ENCODE results near the gene MEGF11. TPM values are rescaled to one million over a fixed set of nuclear protein-coding genes. Genes with fewer than 3 reads are reported as not detected.

MEGF11 gene
- total and polyA plus RNA-seq, 4 donors = 0.16 to 1.5 (median 0.50) TPM

GRCh38 chr15:65909831-65910230 is 343.7 kb downstream of the MEGF11 start:
- Histone ChIP-seq H3K4me3 (no peak overlapping the region), H3K9ac (ENCODE audit: insufficient read depth in 1 of 2, low read length in 2 of 2) (no peak overlapping the region), H3K36me3 (ENCODE audit: control insufficient read depth in 4 of 4, insufficient read depth in 4 of 4, low read length in 4 of 4) (peaks cover 4 to 27% (median 8%) of the 10 kb centered on the region in 4 donors), H3K27ac (ENCODE audit: low read depth in 1 of 2, low read length in 1 of 2) (no peak overlapping the region), H3K4me1 (ENCODE audit: control insufficient read depth in 5 of 5, insufficient read depth in 5 of 5, low read length in 5 of 5) (no peaks in the 10 kb centered on the region), H3K9me3 (ENCODE audit: control insufficient read depth in 4 of 4, insufficient read depth in 3 of 4, low read length in 3 of 4) (peaks cover 0 to 1% (median 0%) of the 10 kb centered on the region in 4 donors), H3K27me3 (ENCODE audit: control insufficient read depth in 3 of 3, insufficient read depth in 3 of 3, low read length in 2 of 3) (no peaks in the 10 kb centered on the region)
- no peak for TF ChIP-seq CTCF (IDR thresholded peaks at IDR 0.05; ENCODE audit: control extremely low read depth, extremely low read depth)
- ATAC-seq (ENCODE audit: insufficient read depth, low FRiP score) (no peak), DNase-seq (no peak)
- WGBS, 2 donors = 91 to 96% methylated on average over 3 of the region's 3 CpGs

GRCh38 chr15:65908876-65909275 is 344.7 kb downstream of the MEGF11 start:
- H3K9ac ChIP-seq (ENCODE audit: insufficient read depth in 1 of 2, low read length in 2 of 2) = no peak overlapping the region
- no peak for ATAC-seq (ENCODE audit: insufficient read depth, low FRiP score)
- 95 to 100% methylated on average over 4 of the region's 4 CpGs for WGBS, 2 donors
- no peak overlapping the region for H3K4me3 ChIP-seq
- peaks cover 0 to 1% (median 0%) of the 10 kb centered on the region in 4 donors for H3K9me3 ChIP-seq (ENCODE audit: control insufficient read depth in 4 of 4, insufficient read depth in 3 of 4, low read length in 3 of 4)
- H3K27me3 ChIP-seq (ENCODE audit: control insufficient read depth in 3 of 3, insufficient read depth in 3 of 3, low read length in 2 of 3) = no peaks in the 10 kb centered on the region
- no peak overlapping the region for H3K27ac ChIP-seq (ENCODE audit: low read depth in 1 of 2, low read length in 1 of 2)
- H3K36me3 ChIP-seq (ENCODE audit: control insufficient read depth in 4 of 4, insufficient read depth in 4 of 4, low read length in 4 of 4) = peaks cover 4 to 30% (median 13%) of the 10 kb centered on the region in 4 donors
- DNase-seq = no peak
- no peaks in the 10 kb centered on the region for H3K4me1 ChIP-seq (ENCODE audit: control insufficient read depth in 5 of 5, insufficient read depth in 5 of 5, low read length in 5 of 5)
- TF ChIP-seq CTCF (IDR thresholded peaks at IDR 0.05; ENCODE audit: control extremely low read depth, extremely low read depth) = no peak

DNA sequence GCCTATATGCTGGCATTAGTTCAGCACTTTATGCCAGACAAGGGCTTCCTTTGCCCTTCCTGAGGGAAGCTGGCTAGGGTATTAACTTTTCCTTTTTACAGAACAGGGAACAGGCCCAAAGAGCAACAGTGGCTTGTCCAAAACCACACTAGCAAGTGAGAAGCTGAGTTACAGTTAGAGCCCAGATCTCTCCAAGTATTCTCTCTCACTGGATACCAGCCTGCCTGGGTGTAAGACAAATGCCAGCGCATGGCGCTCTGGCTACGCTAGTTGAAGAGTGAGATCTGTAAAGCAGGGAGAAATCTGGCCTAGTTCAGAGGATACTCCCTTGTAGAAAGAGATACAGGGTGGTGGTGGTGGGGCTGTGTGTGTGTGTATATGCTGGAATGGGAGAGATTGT is 345.9 kb downstream of the MEGF11 start:
- H3K36me3 ChIP-seq (ENCODE audit: control insufficient read depth in 4 of 4, insufficient read depth in 4 of 4, low read length in 4 of 4) = peaks cover 4 to 28% (median 15%) of the 10 kb centered on the region in 4 donors
- DNase-seq = no peak
- TF ChIP-seq CTCF (IDR thresholded peaks at IDR 0.05; ENCODE audit: control extremely low read depth, extremely low read depth) = no peak
- no peak overlapping the region for H3K27ac ChIP-seq (ENCODE audit: low read depth in 1 of 2, low read length in 1 of 2)
- no peaks in the 10 kb centered on the region for H3K27me3 ChIP-seq (ENCODE audit: control insufficient read depth in 3 of 3, insufficient read depth in 3 of 3, low read length in 2 of 3)
- no peak for ATAC-seq (ENCODE audit: insufficient read depth, low FRiP score)
- no peaks in the 10 kb centered on the region for H3K4me1 ChIP-seq (ENCODE audit: control insufficient read depth in 5 of 5, insufficient read depth in 5 of 5, low read length in 5 of 5)
- H3K4me3 ChIP-seq = no peak overlapping the region
- 97 to 100% methylated on average over 3 of the region's 3 CpGs for WGBS, 2 donors
- peaks cover 0 to 1% (median 0%) of the 10 kb centered on the region in 4 donors for H3K9me3 ChIP-seq (ENCODE audit: control insufficient read depth in 4 of 4, insufficient read depth in 3 of 4, low read length in 3 of 4)
- no peak overlapping the region for H3K9ac ChIP-seq (ENCODE audit: insufficient read depth in 1 of 2, low read length in 2 of 2)

DNA sequence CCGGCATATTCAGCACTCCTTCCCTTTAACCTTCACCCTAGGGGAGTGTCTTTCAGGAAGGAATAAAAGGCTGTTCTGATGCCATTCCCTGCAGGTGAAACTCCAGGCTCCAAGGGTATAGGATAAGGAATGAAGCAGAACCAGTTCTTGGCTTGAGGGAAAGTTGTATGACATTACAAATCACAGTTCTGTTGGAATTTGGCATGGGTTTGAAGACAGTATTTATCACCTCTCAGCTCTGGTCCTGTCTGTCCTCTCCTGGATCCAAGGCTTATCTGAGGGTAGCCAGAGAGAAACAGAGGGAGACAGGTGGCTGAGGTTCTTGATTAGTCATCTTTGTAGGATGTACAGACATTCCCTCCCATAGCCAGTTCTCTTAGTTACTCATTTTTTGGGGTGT is 347.2 kb downstream of the MEGF11 start:
- Histone ChIP-seq H3K4me3 (no peak overlapping the region), H3K27ac (ENCODE audit: low read depth in 1 of 2, low read length in 1 of 2) (no peak overlapping the region), H3K36me3 (ENCODE audit: control insufficient read depth in 4 of 4, insufficient read depth in 4 of 4, low read length in 4 of 4) (peaks cover 4 to 21% (median 15%) of the 10 kb centered on the region in 4 donors), H3K9me3 (ENCODE audit: control insufficient read depth in 4 of 4, insufficient read depth in 3 of 4, low read length in 3 of 4) (no peaks in the 10 kb centered on the region), H3K4me1 (ENCODE audit: control insufficient read depth in 5 of 5, insufficient read depth in 5 of 5, low read length in 5 of 5) (peaks cover 0 to 6% (median 0%) of the 10 kb centered on the region in 5 donors), H3K27me3 (ENCODE audit: control insufficient read depth in 3 of 3, insufficient read depth in 3 of 3, low read length in 2 of 3) (no peaks in the 10 kb centered on the region), H3K9ac (ENCODE audit: insufficient read depth in 1 of 2, low read length in 2 of 2) (no peak overlapping the region)
- ATAC-seq (ENCODE audit: insufficient read depth, low FRiP score) = no peak
- 84 to 94% methylated on average over 1 of the region's 1 CpG for WGBS, 2 donors
- no peak for TF ChIP-seq CTCF (IDR thresholded peaks at IDR 0.05; ENCODE audit: control extremely low read depth, extremely low read depth)
- DNase-seq = peak in 2 of 3 donors; percentile 20 to 60
